ENCODE data around the gene DTX1.

Gene DTX1

DNA sequence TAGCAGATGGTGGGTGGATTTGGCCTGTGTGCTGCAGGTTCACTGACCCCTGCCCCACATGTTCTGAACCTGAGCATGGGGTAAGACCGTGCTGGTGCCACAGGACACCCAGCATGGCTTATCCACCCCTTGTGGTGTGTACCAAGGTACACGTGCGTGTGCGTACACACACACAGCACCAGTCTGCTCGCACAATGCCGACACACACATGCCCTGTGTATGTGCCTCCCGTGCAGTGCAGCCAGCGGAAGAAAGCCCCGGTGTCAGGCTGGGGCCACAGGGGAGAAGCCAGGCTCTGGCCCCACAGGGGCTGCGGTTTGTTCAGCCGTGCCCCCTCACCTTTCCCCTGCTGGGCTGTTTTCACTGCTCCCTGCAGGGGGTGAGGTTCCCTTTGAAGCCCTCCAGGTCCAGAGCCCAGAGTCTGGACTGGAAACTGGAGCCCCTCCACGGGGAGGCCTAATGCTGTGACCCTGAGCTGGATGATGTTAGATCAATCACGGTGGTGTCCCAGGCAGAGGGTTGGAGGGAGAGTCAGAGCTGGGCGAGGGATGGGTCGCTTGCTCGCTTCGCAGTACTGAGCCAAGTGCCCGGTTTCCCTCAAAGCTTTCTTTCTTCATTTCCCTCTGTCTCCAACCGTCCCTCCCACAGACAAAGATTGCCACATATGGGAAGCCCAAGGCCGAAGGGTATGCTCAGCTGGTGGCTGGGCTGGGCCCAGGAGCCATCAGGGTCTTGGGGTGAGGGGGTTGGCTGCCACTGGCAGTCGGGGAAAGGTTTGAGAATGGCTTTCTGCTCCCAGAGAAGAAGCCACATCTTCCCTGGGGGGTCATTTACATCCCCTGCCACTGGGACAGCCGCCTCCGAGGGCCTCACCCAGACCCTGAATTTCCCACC is 6.2 kb downstream of the DTX1 start:
- Histone ChIP-seq H3K4me3 (ENCODE audit: severe bottlenecking) (no peak overlapping the region), H3K27me3 (ENCODE audit: insufficient read depth, poor library complexity, severe bottlenecking) (peaks cover 4% of the 10 kb centered on the region), H3K9me3 (ENCODE audit: severe bottlenecking) (no peaks in the 10 kb centered on the region), H3K27ac (ENCODE audit: poor library complexity, severe bottlenecking) (no peak overlapping the region), H3K4me1 (ENCODE audit: insufficient read depth, poor library complexity, severe bottlenecking) (no peaks in the 10 kb centered on the region), H3K36me3 (ENCODE audit: low read depth) (no peaks in the 10 kb centered on the region)
- TF ChIP-seq, protein P1, sequence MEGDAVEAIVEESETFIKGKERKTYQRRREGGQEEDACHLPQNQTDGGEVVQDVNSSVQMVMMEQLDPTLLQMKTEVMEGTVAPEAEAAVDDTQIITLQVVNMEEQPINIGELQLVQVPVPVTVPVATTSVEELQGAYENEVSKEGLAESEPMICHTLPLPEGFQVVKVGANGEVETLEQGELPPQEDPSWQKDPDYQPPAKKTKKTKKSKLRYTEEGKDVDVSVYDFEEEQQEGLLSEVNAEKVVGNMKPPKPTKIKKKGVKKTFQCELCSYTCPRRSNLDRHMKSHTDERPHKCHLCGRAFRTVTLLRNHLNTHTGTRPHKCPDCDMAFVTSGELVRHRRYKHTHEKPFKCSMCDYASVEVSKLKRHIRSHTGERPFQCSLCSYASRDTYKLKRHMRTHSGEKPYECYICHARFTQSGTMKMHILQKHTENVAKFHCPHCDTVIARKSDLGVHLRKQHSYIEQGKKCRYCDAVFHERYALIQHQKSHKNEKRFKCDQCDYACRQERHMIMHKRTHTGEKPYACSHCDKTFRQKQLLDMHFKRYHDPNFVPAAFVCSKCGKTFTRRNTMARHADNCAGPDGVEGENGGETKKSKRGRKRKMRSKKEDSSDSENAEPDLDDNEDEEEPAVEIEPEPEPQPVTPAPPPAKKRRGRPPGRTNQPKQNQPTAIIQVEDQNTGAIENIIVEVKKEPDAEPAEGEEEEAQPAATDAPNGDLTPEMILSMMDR (IDR thresholded peaks at IDR 0.05; ENCODE audit: poor library complexity, severe bottlenecking), result no peak
- ATAC-seq (ENCODE audit: low read depth) (no peak), DNase-seq (ENCODE audit: low spot score) (no peak)

DNA sequence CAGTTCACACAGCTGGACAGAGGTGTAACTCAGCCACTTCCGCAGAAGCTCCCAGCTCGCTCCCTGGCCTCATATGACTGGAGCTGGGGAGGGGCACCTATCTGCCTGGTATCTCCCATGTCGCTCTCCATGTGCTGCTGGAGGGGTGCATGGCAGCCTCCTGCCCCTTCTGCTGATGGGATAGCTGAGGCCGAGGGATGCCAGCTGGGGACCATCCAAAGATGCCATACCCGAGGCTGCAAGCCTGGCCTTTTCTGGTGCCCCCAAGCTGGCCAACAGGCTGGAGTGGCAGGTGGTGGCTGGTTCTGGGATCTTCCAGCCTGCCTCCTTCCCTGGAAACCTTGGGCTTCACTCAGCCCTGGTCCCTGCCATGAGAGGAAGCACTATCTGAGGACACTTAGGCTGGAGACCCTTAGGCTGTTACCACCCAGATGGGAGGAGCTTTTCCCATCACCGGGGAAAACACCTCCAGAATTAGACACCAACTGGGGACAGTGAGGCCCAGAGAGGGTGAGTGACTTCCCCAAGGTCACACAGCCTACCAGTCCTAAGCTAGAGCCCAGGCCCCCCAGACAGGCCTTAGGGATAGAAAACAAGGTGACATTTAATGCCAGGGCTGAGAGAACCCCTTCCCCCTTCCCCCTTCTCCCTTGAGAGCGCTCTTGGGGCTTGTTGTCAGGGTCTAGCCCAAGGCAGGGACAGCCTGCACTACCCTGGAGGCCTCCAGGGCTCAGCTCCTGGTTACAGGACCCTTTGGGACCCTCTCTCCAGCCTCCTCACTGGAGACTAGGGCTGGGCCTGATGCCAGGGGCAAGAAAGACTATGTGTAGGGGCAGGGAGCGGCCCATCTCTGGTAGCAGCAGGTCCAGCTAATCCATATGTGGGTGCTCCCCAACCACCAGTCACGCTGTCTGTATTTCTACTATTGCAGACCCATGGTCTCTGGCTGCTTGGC is 7.1 kb downstream of the DTX1 start:
- Histone ChIP-seq H3K27me3 (ENCODE audit: insufficient read depth, poor library complexity, severe bottlenecking) (no peaks in the 10 kb centered on the region), H3K4me1 (ENCODE audit: insufficient read depth, poor library complexity, severe bottlenecking) (no peaks in the 10 kb centered on the region), H3K27ac (ENCODE audit: poor library complexity, severe bottlenecking) (no peak overlapping the region), H3K4me3 (ENCODE audit: severe bottlenecking) (no peak overlapping the region), H3K9me3 (ENCODE audit: severe bottlenecking) (no peaks in the 10 kb centered on the region), H3K36me3 (ENCODE audit: low read depth) (no peaks in the 10 kb centered on the region)
- DNase-seq (ENCODE audit: low spot score), result no peak
- no peak for ATAC-seq (ENCODE audit: low read depth)
- TF ChIP-seq, protein P1 (IDR thresholded peaks at IDR 0.05; ENCODE audit: poor library complexity, severe bottlenecking), result no peak

DNA sequence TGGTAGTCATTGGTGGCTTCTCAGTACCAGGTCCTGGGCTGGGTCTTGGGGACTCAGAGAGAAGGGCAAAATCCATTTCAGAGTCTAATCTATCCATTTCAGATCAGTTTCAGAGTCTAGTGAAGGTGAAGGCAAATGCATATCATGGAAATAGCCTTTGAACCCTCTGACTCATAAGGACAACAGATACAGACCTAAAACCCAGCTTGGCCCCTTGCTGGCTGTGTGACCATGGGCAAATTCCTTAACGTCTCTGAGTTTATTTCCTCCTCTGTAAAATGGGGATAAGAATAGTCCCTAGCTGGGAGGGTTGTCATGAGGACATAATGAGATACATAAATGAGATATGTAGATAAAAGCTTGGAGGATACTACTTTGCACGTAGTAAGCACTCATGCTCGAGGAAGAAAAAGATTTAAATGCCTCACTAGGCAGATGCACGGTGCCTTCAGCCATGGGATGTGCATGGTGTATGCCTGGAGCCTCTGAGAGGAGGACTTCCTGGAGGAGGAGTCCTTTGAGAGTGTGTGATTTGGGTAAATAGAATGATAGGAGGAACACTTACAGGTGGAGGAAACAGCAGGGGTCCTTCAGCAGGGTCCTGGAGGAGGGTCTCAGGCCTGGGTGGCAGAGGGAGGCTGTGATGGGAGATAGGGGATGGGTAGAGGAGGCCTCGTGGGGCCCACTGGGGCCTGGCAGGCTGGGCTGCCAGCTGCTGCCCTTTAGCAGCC is 8.0 kb downstream of the DTX1 start:
- Histone ChIP-seq H3K4me1 (ENCODE audit: insufficient read depth, poor library complexity, severe bottlenecking) (no peaks in the 10 kb centered on the region), H3K9me3 (ENCODE audit: severe bottlenecking) (no peaks in the 10 kb centered on the region), H3K27ac (ENCODE audit: poor library complexity, severe bottlenecking) (no peak overlapping the region), H3K4me3 (ENCODE audit: severe bottlenecking) (no peak overlapping the region), H3K27me3 (ENCODE audit: insufficient read depth, poor library complexity, severe bottlenecking) (no peaks in the 10 kb centered on the region), H3K36me3 (ENCODE audit: low read depth) (no peaks in the 10 kb centered on the region)
- DNase-seq (ENCODE audit: low spot score), result no peak
- no peak for ATAC-seq (ENCODE audit: low read depth)
- TF ChIP-seq, protein P1 (IDR thresholded peaks at IDR 0.05; ENCODE audit: poor library complexity, severe bottlenecking), result no peak

DNA sequence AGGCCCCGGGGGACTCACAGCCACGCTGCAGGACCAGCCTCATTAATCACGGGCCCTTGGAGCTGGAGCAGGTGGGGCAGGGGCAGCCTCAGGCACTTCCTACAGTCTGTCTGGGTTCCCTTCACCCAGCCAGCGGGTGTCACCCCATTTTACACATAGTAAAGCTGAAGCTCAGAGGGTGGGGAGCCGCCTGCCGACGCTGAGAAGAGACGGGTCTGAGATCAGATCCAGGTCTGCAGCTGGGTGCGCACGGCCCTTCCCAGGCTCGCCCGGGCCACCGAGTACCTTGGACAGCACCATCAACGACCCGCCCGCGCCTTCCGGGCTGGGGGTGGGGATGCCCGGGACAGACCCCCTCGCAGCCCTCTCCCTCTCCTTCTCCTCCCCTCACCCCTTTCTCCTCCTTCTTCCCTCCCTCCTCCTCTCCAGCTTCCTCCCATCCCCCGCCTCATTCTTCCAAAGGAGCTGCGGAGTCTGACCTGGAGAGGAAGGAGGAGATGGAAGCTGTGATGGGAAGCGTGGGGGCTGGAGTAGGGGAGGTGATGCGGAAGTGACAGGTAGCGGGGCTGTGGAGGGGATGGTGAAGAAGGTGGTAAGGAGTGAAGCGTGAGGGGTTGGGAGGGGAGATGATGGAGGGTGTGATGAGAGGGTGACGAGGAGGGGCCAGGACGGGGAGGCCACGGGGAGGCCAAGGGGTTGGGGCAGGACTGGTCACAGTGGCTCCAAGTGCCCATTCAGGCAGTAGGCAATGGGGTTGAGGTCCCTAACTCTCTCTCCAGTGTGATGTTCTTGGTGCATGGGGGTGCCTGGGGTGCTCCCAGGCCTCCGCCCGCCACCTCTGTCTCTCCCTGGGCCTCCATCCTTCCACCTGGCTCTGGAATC is 8.8 kb downstream of the DTX1 start:
- TF ChIP-seq, protein P1 (IDR thresholded peaks at IDR 0.05; ENCODE audit: poor library complexity, severe bottlenecking), result no peak
- no peaks in the 10 kb centered on the region for H3K4me1 ChIP-seq (ENCODE audit: insufficient read depth, poor library complexity, severe bottlenecking)
- H3K27me3 ChIP-seq (ENCODE audit: insufficient read depth, poor library complexity, severe bottlenecking), result no peaks in the 10 kb centered on the region
- no peak overlapping the region for H3K4me3 ChIP-seq (ENCODE audit: severe bottlenecking)
- H3K36me3 ChIP-seq (ENCODE audit: low read depth), result no peaks in the 10 kb centered on the region
- H3K27ac ChIP-seq (ENCODE audit: poor library complexity, severe bottlenecking), result no peak overlapping the region
- peak; percentile 35; the same call in 1 of the 3 replicates for ATAC-seq (ENCODE audit: low read depth)
- no peaks in the 10 kb centered on the region for H3K9me3 ChIP-seq (ENCODE audit: severe bottlenecking)
- DNase-seq (ENCODE audit: low spot score), result no peak
